WTC11 (cell line): ENCODE measurements around the gene OR2F1. TPM values are rescaled to one million over a fixed set of nuclear protein-coding genes. Genes with fewer than 3 reads are reported as not detected.

ENCODE experiments used
- ATAC-seq: fragments of 200-7000 bp; cut with Tn5 transposase; 2 replicates; pipeline ENCODE4 v1.10.0; 2021; ENCODE audit warnings: mild to moderate bottlenecking, moderate library complexity
- CTCF ChIA-PET: fragments of 300-600 bp; sonication (Branson Sonifier 250); formaldehyde crosslinking; loops from one replicate; lab custom pipeline; 2021; ENCODE audit warnings: antibody characterized with exemption; lab: Charles Lee
- POLR2A ChIA-PET: fragments of 350-600 bp; sonication (Branson Sonifier 250); formaldehyde crosslinking; loops from one replicate; lab custom pipeline; 2021; ENCODE audit warnings: antibody characterized with exemption; lab: Charles Lee
- DNase-seq: peaks from one replicate; pipeline ENCODE4 v3.0.0; 2021; ENCODE audit warnings: low spot score
- H3K27ac Mint-ChIP-seq: 2 replicates; pipeline ENCODE4 v1.8.0; 2021; ENCODE audit warnings: mixed read lengths
- H3K27me3 Mint-ChIP-seq: 2 replicates; pipeline ENCODE4 v1.8.0; 2021; ENCODE audit warnings: low read depth, mild to moderate bottlenecking, moderate library complexity, mixed read lengths
- H3K36me3 Mint-ChIP-seq: 2 replicates; pipeline ENCODE4 v1.8.0; 2021; ENCODE audit warnings: mixed read lengths
- H3K4me1 Mint-ChIP-seq: 2 replicates; pipeline ENCODE4 v1.8.0; 2022; ENCODE audit warnings: mixed read lengths
- H3K4me3 Mint-ChIP-seq: 2 replicates; pipeline ENCODE4 v1.8.0; 2021; ENCODE audit warnings: mild to moderate bottlenecking, moderate library complexity, mixed read lengths
- H3K9me3 Mint-ChIP-seq: 2 replicates; pipeline ENCODE4 v1.8.0; 2021; ENCODE audit warnings: mixed read lengths
- AFF4 ChIP-seq: sonication (generic); formaldehyde crosslinking; IDR thresholded peaks from 2 replicates; pipeline ENCODE4 v1.8.1; 2023; ENCODE audit warnings: mild to moderate bottlenecking, missing genetic modification reagents, borderline replicate concordance
- ATF1 ChIP-seq: sonication (generic); formaldehyde crosslinking; IDR thresholded peaks from 2 replicates; pipeline ENCODE4 v1.8.1; 2023; ENCODE audit warnings: mild to moderate bottlenecking, moderate library complexity, missing genetic modification reagents
- ATF2 ChIP-seq: sonication (generic); formaldehyde crosslinking; IDR thresholded peaks from 2 replicates; pipeline ENCODE4 v1.8.1; 2022; ENCODE audit warnings: low read depth, missing genetic modification reagents, borderline replicate concordance
- ATF6 ChIP-seq: sonication (generic); formaldehyde crosslinking; IDR thresholded peaks from 2 replicates; pipeline ENCODE4 v1.8.1; 2023; ENCODE audit warnings: mild to moderate bottlenecking, missing genetic modification reagents
- CREB1 ChIP-seq: sonication (generic); formaldehyde crosslinking; IDR thresholded peaks from 2 replicates; pipeline ENCODE4 v1.8.0; 2023; ENCODE audit warnings: mild to moderate bottlenecking, missing genetic modification reagents
- CTCF ChIP-seq: fragments of 200-600 bp; IDR thresholded peaks from 2 replicates; pipeline ENCODE4 v1.8.0; 2022; ENCODE audit warnings: antibody characterized with exemption
- E2F1 ChIP-seq: sonication (generic); formaldehyde crosslinking; IDR thresholded peaks from 2 replicates; pipeline ENCODE4 v1.8.0; 2022; ENCODE audit warnings: mild to moderate bottlenecking, missing genetic modification reagents
- ERG ChIP-seq: fragments of 250-450 bp; sonication (Bioruptor Pico); IDR thresholded peaks from 2 replicates; pipeline ENCODE4 v1.8.0; 2021; ENCODE audit warnings: mild to moderate bottlenecking
- ETV6 ChIP-seq: sonication (generic); formaldehyde crosslinking; IDR thresholded peaks from 2 replicates; pipeline ENCODE4 v1.8.1; 2022; ENCODE audit warnings: mild to moderate bottlenecking, missing genetic modification reagents
- FOXK1 ChIP-seq: sonication (generic); formaldehyde crosslinking; IDR thresholded peaks from 2 replicates; pipeline ENCODE4 v1.8.0; 2022; ENCODE audit warnings: mild to moderate bottlenecking, moderate library complexity, missing genetic modification reagents
- HMGXB4 ChIP-seq: sonication (generic); formaldehyde crosslinking; IDR thresholded peaks from 2 replicates; pipeline ENCODE4 v1.8.1; 2023; ENCODE audit warnings: mild to moderate bottlenecking, moderate library complexity, missing genetic modification reagents
- MYBL2 ChIP-seq: sonication (generic); formaldehyde crosslinking; IDR thresholded peaks from 2 replicates; pipeline ENCODE4 v1.8.1; 2023; ENCODE audit warnings: mild to moderate bottlenecking, moderate library complexity, missing genetic modification reagents
- NFYB ChIP-seq: sonication (generic); formaldehyde crosslinking; conservative IDR thresholded peaks from 2 replicates; pipeline ENCODE4 v1.8.0; 2022; ENCODE audit warnings: low read depth, missing genetic modification reagents
- RORB ChIP-seq: fragments of 250-450 bp; sonication (Bioruptor Pico); IDR thresholded peaks from 2 replicates; pipeline ENCODE4 v1.9.0; 2021; ENCODE audit warnings: mild to moderate bottlenecking
- TEAD1 ChIP-seq: sonication (generic); formaldehyde crosslinking; IDR thresholded peaks from 2 replicates; pipeline ENCODE4 v1.8.0; 2022; ENCODE audit warnings: mild to moderate bottlenecking, missing genetic modification reagents
- TEAD4 ChIP-seq: sonication (generic); formaldehyde crosslinking; IDR thresholded peaks from 2 replicates; pipeline ENCODE4 v1.8.0; 2022; ENCODE audit warnings: mild to moderate bottlenecking, missing genetic modification reagents
- USF2 ChIP-seq: sonication (generic); formaldehyde crosslinking; IDR thresholded peaks from 2 replicates; pipeline ENCODE4 v1.8.1; 2023; ENCODE audit warnings: mild to moderate bottlenecking, missing genetic modification reagents, moderate library complexity
- ZNF423 ChIP-seq: fragments of 250-450 bp; sonication (Bioruptor Pico); IDR thresholded peaks from 2 replicates; pipeline ENCODE4 v2.1.2; 2022; ENCODE audit warnings: mild to moderate bottlenecking, moderate library complexity
- ZNF671 ChIP-seq: fragments of 250-450 bp; sonication (Bioruptor Pico); IDR thresholded peaks from 2 replicates; pipeline ENCODE4 v1.8.0; 2021; ENCODE audit warnings: mild to moderate bottlenecking
- total RNA-seq: library from RNA; stranded (reverse); gene quantifications from 3 replicates; pipeline ENCODE4 v1.2.3, GENCODE V29; 2021

OR2F1 gene
- total RNA-seq, 1 experiment from 2014 or later: not detected

- TF ChIP-seq ATF2 (CRISPR knock-in tag): no peak
- TF ChIP-seq MYBL2 (CRISPR knock-in tag): no peak
- no peak for TF ChIP-seq TEAD4
- TF ChIP-seq ETV6 (CRISPR knock-in tag): no peak
- TF ChIP-seq TEAD1 (CRISPR knock-in tag): no peak
- no peak for TF ChIP-seq AFF4 (CRISPR knock-in tag)
- no peak for TF ChIP-seq FOXK1 (CRISPR knock-in tag)
- TF ChIP-seq CREB1: no peak
- no peak for TF ChIP-seq ZNF671 (CRISPR knock-in tag)
- no peak for TF ChIP-seq RORB (CRISPR knock-in tag)
- no peak for TF ChIP-seq ATF1 (CRISPR knock-in tag)
- TF ChIP-seq, all 79 proteins: peak for 0
- no peak overlapping the region for H3K4me3 Mint-ChIP-seq
- H3K27me3 Mint-ChIP-seq: peaks cover 4% of the 10 kb centered on the region; the same call in 1 of the 2 replicates
- no peaks in the 10 kb centered on the region for H3K36me3 Mint-ChIP-seq
- peaks cover 24% of the 10 kb centered on the region for H3K4me1 Mint-ChIP-seq
- ChIA-PET CTCF (interaction anchor here (2.5 kb wide), 1 partner anchor 17 kb away, joined by 7 read pairs; no protein-coding TSS in a partner anchor), POLR2A (interaction anchor here (0.6 kb wide), 1 partner anchor 147 kb away, joined by 6 read pairs; no protein-coding TSS in a partner anchor)
- no peaks in the 10 kb centered on the region for H3K9me3 Mint-ChIP-seq
- no peak overlapping the region for H3K27ac Mint-ChIP-seq
- DNase-seq (no peak), ATAC-seq (no peak)
Measured at GRCh38 chr7:143909863-143910262, 44.8 kb upstream of the OR2F1 start.

- no peak overlapping the region for H3K4me3 Mint-ChIP-seq
- DNase-seq (no peak), ATAC-seq (no peak)
- ChIA-PET POLR2A (interaction anchor here (0.6 kb wide), 1 partner anchor 146 kb away, joined by 6 read pairs; no protein-coding TSS in a partner anchor), CTCF (interaction anchor here (1.1 to 2.5 kb wide), 2 partner anchors 18 to 217 kb away, joined by 3 to 7 read pairs; no protein-coding TSS in a partner anchor)
- no peaks in the 10 kb centered on the region for H3K36me3 Mint-ChIP-seq
- peaks cover 18% of the 10 kb centered on the region for H3K4me1 Mint-ChIP-seq
- no peaks in the 10 kb centered on the region for H3K9me3 Mint-ChIP-seq
- no peak overlapping the region for H3K27ac Mint-ChIP-seq
- no peaks in the 10 kb centered on the region for H3K27me3 Mint-ChIP-seq
- TF ChIP-seq HMGXB4 (no peak), E2F1 (no peak), CTCF (no peak), ATF6 (CRISPR knock-in tag) (no peak), ZNF423 (CRISPR knock-in tag) (no peak), USF2 (CRISPR knock-in tag) (no peak), ERG (CRISPR knock-in tag) (no peak), NFYB (CRISPR knock-in tag) (no peak), FOXK1 (CRISPR knock-in tag) (no peak)
Measured at GRCh38 chr7:143910473-143911248, 44.0 kb upstream of the OR2F1 start.
